Measurements from ENCODE around the gene PRCC. TPM values are rescaled to one million over a fixed set of nuclear protein-coding genes. Genes with fewer than 3 reads are reported as not detected.
A peak's percentile ranks its signal among the peaks of the same experiment; 100 is the strongest.

The PRCC gene
- total and polyA plus RNA-seq, 2 of the 13 experiments (the other 11 are each of a cell fraction or from before 2014, with no cell fraction given) = 24.2 to 40.5 TPM

DNA sequence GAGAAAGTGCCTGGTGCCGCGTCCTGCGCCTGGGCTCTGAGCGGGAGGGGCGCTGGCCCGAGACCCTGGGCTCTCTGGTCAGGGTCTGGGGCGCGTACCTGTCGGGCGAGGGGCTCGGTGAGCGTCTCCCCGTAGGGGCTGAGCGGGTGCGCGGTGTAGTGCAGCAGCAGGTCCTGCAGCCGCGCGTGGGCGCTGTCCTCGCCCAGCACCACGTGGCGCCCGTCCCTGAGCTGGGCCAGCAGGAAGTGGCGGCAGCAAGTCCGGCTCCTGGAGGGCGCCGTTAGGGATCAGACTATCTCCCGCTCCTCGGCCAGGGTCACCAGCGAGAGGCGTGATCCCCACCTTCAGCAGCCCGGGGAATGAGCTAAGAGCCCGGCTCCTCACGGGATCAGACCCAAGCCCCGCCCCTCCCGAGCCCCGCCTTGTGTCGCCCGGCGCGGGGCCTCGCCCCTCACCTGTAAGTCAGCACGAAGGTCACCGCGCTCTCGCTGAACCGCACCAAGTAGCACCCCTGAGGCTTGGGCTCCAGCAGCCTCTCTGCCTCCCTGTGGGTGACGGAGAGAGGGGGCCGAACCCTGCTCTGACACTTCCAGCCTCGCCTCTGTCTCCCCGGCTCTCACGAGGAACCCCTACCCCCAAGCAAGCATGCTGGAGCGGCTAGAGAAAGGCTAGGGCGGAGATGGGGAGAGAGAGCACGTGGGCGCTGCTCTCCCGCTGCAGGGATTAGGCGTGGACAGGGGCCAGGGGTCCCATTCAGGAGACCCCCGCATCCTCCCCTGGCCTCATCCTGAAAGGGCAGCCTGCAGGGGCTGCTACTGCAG is 46.6 kb downstream of the PRCC start (continued):
- TF ChIP-seq, protein P1, sequence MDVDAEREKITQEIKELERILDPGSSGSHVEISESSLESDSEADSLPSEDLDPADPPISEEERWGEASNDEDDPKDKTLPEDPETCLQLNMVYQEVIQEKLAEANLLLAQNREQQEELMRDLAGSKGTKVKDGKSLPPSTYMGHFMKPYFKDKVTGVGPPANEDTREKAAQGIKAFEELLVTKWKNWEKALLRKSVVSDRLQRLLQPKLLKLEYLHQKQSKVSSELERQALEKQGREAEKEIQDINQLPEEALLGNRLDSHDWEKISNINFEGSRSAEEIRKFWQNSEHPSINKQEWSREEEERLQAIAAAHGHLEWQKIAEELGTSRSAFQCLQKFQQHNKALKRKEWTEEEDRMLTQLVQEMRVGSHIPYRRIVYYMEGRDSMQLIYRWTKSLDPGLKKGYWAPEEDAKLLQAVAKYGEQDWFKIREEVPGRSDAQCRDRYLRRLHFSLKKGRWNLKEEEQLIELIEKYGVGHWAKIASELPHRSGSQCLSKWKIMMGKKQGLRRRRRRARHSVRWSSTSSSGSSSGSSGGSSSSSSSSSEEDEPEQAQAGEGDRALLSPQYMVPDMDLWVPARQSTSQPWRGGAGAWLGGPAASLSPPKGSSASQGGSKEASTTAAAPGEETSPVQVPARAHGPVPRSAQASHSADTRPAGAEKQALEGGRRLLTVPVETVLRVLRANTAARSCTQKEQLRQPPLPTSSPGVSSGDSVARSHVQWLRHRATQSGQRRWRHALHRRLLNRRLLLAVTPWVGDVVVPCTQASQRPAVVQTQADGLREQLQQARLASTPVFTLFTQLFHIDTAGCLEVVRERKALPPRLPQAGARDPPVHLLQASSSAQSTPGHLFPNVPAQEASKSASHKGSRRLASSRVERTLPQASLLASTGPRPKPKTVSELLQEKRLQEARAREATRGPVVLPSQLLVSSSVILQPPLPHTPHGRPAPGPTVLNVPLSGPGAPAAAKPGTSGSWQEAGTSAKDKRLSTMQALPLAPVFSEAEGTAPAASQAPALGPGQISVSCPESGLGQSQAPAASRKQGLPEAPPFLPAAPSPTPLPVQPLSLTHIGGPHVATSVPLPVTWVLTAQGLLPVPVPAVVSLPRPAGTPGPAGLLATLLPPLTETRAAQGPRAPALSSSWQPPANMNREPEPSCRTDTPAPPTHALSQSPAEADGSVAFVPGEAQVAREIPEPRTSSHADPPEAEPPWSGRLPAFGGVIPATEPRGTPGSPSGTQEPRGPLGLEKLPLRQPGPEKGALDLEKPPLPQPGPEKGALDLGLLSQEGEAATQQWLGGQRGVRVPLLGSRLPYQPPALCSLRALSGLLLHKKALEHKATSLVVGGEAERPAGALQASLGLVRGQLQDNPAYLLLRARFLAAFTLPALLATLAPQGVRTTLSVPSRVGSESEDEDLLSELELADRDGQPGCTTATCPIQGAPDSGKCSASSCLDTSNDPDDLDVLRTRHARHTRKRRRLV (CRISPR knock-in tag; IDR thresholded peaks at IDR 0.05) = no peak
- TF ChIP-seq FOXO4 (CRISPR knock-in tag; conservative IDR thresholded peaks at IDR 0.05) = no peak; the same call in 1 of the 2 replicates
- TF ChIP-seq MTERF4 (CRISPR knock-in tag; IDR thresholded peaks at IDR 0.05) = 0 out of 2 replicates have a peak, but pooled peaks have one; percentile 46
- peak; percentile 91 for TF ChIP-seq ZNF543 (CRISPR knock-in tag; IDR thresholded peaks at IDR 0.05)
- TF ChIP-seq TFDP2 (CRISPR knock-in tag; IDR thresholded peaks at IDR 0.05) = peak; percentile 92
- TF ChIP-seq TBP (CRISPR knock-in tag; IDR thresholded peaks at IDR 0.05) = no peak
- no peak for TF ChIP-seq CBX1 (IDR thresholded peaks at IDR 0.05; ENCODE audit: low read depth)
- no peak for TF ChIP-seq FOXA1 (IDR thresholded peaks at IDR 0.05)
- no peak for TF ChIP-seq FOXA1 (CRISPR knock-in tag; IDR thresholded peaks at IDR 0.05)
- TF ChIP-seq, protein P2, sequence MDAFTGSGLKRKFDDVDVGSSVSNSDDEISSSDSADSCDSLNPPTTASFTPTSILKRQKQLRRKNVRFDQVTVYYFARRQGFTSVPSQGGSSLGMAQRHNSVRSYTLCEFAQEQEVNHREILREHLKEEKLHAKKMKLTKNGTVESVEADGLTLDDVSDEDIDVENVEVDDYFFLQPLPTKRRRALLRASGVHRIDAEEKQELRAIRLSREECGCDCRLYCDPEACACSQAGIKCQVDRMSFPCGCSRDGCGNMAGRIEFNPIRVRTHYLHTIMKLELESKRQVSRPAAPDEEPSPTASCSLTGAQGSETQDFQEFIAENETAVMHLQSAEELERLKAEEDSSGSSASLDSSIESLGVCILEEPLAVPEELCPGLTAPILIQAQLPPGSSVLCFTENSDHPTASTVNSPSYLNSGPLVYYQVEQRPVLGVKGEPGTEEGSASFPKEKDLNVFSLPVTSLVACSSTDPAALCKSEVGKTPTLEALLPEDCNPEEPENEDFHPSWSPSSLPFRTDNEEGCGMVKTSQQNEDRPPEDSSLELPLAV (CRISPR knock-in tag; conservative IDR thresholded peaks at IDR 0.05; ENCODE audit: low read depth) = no peak
- no peak for TF ChIP-seq PHB2 (IDR thresholded peaks at IDR 0.05; ENCODE audit: partially characterized antibody)
- TF ChIP-seq FIP1L1 (IDR thresholded peaks at IDR 0.05; ENCODE audit: borderline replicate concordance, insufficient read depth, low read depth, low read length) = no peak
- peak; percentile 97 for TF ChIP-seq MXD3 (CRISPR knock-in tag; IDR thresholded peaks at IDR 0.05)
- no peak; the same call in 1 of the 2 replicates for TF ChIP-seq EED (CRISPR knock-in tag; IDR thresholded peaks at IDR 0.05)
- TF ChIP-seq ZNF878 (CRISPR knock-in tag; IDR thresholded peaks at IDR 0.05) = no peak
- TF ChIP-seq BCL6 (CRISPR knock-in tag; IDR thresholded peaks at IDR 0.05) = peak; percentile 37; the same call in 1 of the 2 replicates
- TF ChIP-seq ZNF678 (CRISPR knock-in tag; IDR thresholded peaks at IDR 0.05) = peak; percentile 85; the same call in 1 of the 2 replicates
- 0 out of 2 replicates have a peak, but pooled peaks have one; percentile 40 for TF ChIP-seq ZNF44 (CRISPR knock-in tag; IDR thresholded peaks at IDR 0.05)
- peak; percentile 56; the same call in 1 of the 2 replicates for TF ChIP-seq ZZZ3 (CRISPR knock-in tag; IDR thresholded peaks at IDR 0.05; ENCODE audit: borderline replicate concordance)
